Activated naive CD4-positive, alpha-beta T cell treated with anti-CD3 and anti-CD28 coated beads, Interleukin-2, amount 10 ng/mL, durations not matched to agents 7 days and 5 days (primary cell): ENCODE results near the gene TM4SF20.
A peak's percentile ranks its signal among the peaks of the same experiment; 100 is the strongest.

Experiments used
- CTCF ChIA-PET: fragments of 350-600 bp; sonication (Branson Sonifier 250); formaldehyde crosslinking; loops from one replicate; lab custom pipeline; 2021; ENCODE audit warnings: antibody characterized with exemption; lab: Charles Lee
- DNase-seq: peaks from one replicate; pipeline ENCODE4 v3.0.0-alpha.2; 2020
- H3K27ac Mint-ChIP-seq: one replicate; pipeline ENCODE4 v1.8.0; 2021; ENCODE audit warnings: mild to moderate bottlenecking, moderate library complexity, mixed read lengths
- H3K27me3 Mint-ChIP-seq: one replicate; pipeline ENCODE4 v1.8.0; 2021; ENCODE audit warnings: mild to moderate bottlenecking, mixed read lengths
- H3K36me3 Mint-ChIP-seq: one replicate; pipeline ENCODE4 v1.8.0; 2021; ENCODE audit warnings: mixed read lengths
- H3K4me1 Mint-ChIP-seq: one replicate; pipeline ENCODE4 v1.8.0; 2021; ENCODE audit warnings: mixed read lengths
- H3K4me3 Mint-ChIP-seq: one replicate; pipeline ENCODE4 v1.8.0; 2021; ENCODE audit warnings: mild to moderate bottlenecking, moderate library complexity, mixed read lengths
- H3K9me3 Mint-ChIP-seq: one replicate; pipeline ENCODE4 v1.8.0; 2021; ENCODE audit warnings: mixed read lengths

TM4SF20 gene

GRCh38 chr2:227337442-227337841, 41.7 kb downstream of the TM4SF20 start:
- no peak overlapping the region for H3K4me3 Mint-ChIP-seq
- no peaks in the 10 kb centered on the region for H3K9me3 Mint-ChIP-seq
- H3K27me3 Mint-ChIP-seq = no peaks in the 10 kb centered on the region
- CTCF ChIA-PET = no interaction called here
- no peaks in the 10 kb centered on the region for H3K4me1 Mint-ChIP-seq
- H3K36me3 Mint-ChIP-seq = peaks cover 57% of the 10 kb centered on the region
- no peak for DNase-seq
- no peak overlapping the region for H3K27ac Mint-ChIP-seq

GRCh38 chr2:227335713-227336112, 43.4 kb downstream of the TM4SF20 start:
- peaks cover 58% of the 10 kb centered on the region for H3K36me3 Mint-ChIP-seq
- DNase-seq = no peak
- CTCF ChIA-PET = no interaction called here
- no peaks in the 10 kb centered on the region for H3K27me3 Mint-ChIP-seq
- no peaks in the 10 kb centered on the region for H3K9me3 Mint-ChIP-seq
- no peaks in the 10 kb centered on the region for H3K4me1 Mint-ChIP-seq
- H3K27ac Mint-ChIP-seq = no peak overlapping the region
- H3K4me3 Mint-ChIP-seq = no peak overlapping the region

- Mint-ChIP-seq H3K9me3 (peaks cover 9% of the 10 kb centered on the region), H3K4me3 (peak overlapping the region; percentile 95), H3K4me1 (peaks cover 45% of the 10 kb centered on the region), H3K36me3 (peaks cover 14% of the 10 kb centered on the region), H3K27ac (no peak overlapping the region), H3K27me3 (peaks cover 5% of the 10 kb centered on the region)
- no peak for DNase-seq
- CTCF ChIA-PET = no interaction called here
Observed at GRCh38 chr2:227326783-227327182, 52.3 kb downstream of the TM4SF20 start.

DNA sequence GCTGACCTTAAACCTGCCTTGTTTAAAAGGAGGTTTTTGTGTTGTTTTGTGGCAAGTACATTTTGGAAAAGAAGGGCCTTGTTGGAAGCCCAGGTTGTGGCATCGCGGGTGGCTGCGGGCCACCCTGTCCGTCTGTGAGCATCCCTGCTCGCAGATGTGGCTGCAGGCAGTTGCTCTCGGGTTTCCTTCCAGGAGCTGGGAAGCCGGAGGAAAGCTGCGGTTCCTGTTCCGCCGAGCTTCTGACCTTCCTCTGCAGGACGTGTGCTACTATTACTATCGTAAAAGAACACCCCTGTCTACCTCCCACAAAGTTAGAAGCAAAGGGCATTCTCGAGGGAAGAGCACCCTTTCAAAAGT, 53.3 kb downstream of the TM4SF20 start:
- H3K36me3 Mint-ChIP-seq = peaks cover 14% of the 10 kb centered on the region
- peak overlapping the region; percentile 94 for H3K27ac Mint-ChIP-seq
- H3K27me3 Mint-ChIP-seq = peaks cover 6% of the 10 kb centered on the region
- H3K9me3 Mint-ChIP-seq = peaks cover 13% of the 10 kb centered on the region
- peak overlapping the region; percentile 95 for H3K4me3 Mint-ChIP-seq
- H3K4me1 Mint-ChIP-seq = peaks cover 45% of the 10 kb centered on the region
- peak; percentile 29 for DNase-seq
- CTCF ChIA-PET = interaction anchor here (0.9 kb wide), 1 partner anchor 15 kb away, joined by 3 read pairs; no protein-coding TSS in a partner anchor

DNA sequence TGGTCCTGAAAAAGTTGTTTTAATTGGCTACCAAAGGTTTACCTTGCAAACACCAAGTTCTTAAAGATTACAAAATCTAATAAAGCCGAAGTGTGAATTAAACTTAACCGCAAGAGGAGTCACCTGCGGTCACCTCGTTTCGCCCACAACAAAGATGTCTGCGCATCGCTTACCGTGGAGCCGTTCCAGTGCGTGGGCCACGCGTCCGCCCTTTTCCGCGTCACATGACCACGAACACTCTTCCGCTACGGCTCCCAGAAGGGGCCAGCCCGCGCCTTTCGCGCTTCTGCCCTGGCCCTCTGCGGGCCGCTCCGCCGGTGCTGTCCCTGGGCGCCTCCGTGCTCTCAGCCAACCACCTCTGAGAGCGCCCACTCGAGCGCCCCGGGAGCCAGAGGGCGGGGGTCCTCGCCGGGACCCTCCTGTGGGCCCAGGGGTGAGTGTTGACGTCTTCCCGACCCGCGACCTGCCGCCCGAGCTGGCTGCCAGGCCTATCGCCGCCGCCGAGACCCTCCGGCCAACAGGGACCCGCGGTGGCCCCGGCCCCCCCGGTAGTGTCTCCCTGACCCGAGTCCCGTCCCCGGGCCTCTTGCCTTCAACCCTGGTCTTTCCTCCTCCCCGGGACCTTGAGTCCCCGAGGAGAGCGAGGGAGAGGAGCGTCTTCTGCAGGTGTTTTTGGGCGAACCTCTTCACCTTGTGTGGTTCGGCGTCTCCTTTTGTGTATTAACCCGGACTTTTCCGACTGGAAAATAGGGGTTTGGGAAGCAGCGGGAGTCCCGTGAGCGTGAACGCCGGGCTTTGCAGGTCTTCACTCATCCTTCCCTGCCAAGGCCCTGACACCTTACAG, 53.9 kb downstream of the TM4SF20 start, which contains the start of gene MFF:
MFF (plus strand) TSS at position 257 of the 844 bp plus-strand sequence. CDS start 5,415 bp downstream, outside the sequence.
- CTCF ChIA-PET = interaction anchor here (0.9 kb wide), 1 partner anchor 15 kb away, joined by 3 read pairs; no protein-coding TSS in a partner anchor
- H3K4me1 Mint-ChIP-seq = peaks cover 45% of the 10 kb centered on the region
- H3K4me3 Mint-ChIP-seq = peak within 1 kb of the TSS; percentile 95

GRCh38 chr2:227324642-227324994, 54.5 kb downstream of the TM4SF20 start:
- Mint-ChIP-seq H3K27me3 (peaks cover 10% of the 10 kb centered on the region), H3K4me3 (peak overlapping the region; percentile 95), H3K27ac (peak overlapping the region; percentile 84), H3K4me1 (peaks cover 45% of the 10 kb centered on the region), H3K9me3 (peaks cover 13% of the 10 kb centered on the region), H3K36me3 (peaks cover 11% of the 10 kb centered on the region)
- CTCF ChIA-PET = no interaction called here
- peak; percentile 23 for DNase-seq

More for the DNA sequence above, 53.9 kb downstream of the TM4SF20 start, which contains the start of gene MFF:
- DNase-seq = peak; percentile 95
- Mint-ChIP-seq H3K27ac (peak within 1 kb of the TSS; percentile 94), H3K9me3 (peaks cover 13% of the 10 kb centered on the region), H3K27me3 (peaks cover 8% of the 10 kb centered on the region), H3K36me3 (peaks cover 11% of the 10 kb centered on the region)

GRCh38 chr2:227323818-227324217, 55.3 kb downstream of the TM4SF20 start:
- CTCF ChIA-PET = no interaction called here
- H3K27me3 Mint-ChIP-seq = peaks cover 11% of the 10 kb centered on the region
- no peak overlapping the region for H3K27ac Mint-ChIP-seq
- H3K4me3 Mint-ChIP-seq = no peak overlapping the region
- H3K4me1 Mint-ChIP-seq = peaks cover 45% of the 10 kb centered on the region
- DNase-seq = no peak
- peaks cover 13% of the 10 kb centered on the region for H3K9me3 Mint-ChIP-seq
- H3K36me3 Mint-ChIP-seq = peaks cover 11% of the 10 kb centered on the region

GRCh38 chr2:227322530-227323205, 56.4 kb downstream of the TM4SF20 start:
- DNase-seq = no peak
- CTCF ChIA-PET = no interaction called here
- Mint-ChIP-seq H3K4me1 (peaks cover 36% of the 10 kb centered on the region), H3K4me3 (no peak overlapping the region), H3K36me3 (peaks cover 7% of the 10 kb centered on the region), H3K27ac (no peak overlapping the region), H3K9me3 (peaks cover 16% of the 10 kb centered on the region), H3K27me3 (peaks cover 13% of the 10 kb centered on the region)

GRCh38 chr2:227320305-227321094, 58.6 kb downstream of the TM4SF20 start:
- CTCF ChIA-PET = interaction anchor here (0.6 kb wide), 1 partner anchor 630 kb away, joined by 3 read pairs; no protein-coding TSS in a partner anchor
- Mint-ChIP-seq H3K27ac (no peak overlapping the region), H3K9me3 (peaks cover 18% of the 10 kb centered on the region), H3K4me3 (no peak overlapping the region), H3K36me3 (peaks cover 7% of the 10 kb centered on the region), H3K4me1 (peaks cover 17% of the 10 kb centered on the region), H3K27me3 (peaks cover 13% of the 10 kb centered on the region)
- no peak for DNase-seq

GRCh38 chr2:227317834-227318233, 61.3 kb downstream of the TM4SF20 start:
- Mint-ChIP-seq H3K9me3 (peaks cover 18% of the 10 kb centered on the region), H3K27ac (no peak overlapping the region), H3K27me3 (peaks cover 22% of the 10 kb centered on the region), H3K4me1 (peaks cover 3% of the 10 kb centered on the region), H3K4me3 (no peak overlapping the region), H3K36me3 (peaks cover 3% of the 10 kb centered on the region)
- no peak for DNase-seq
- CTCF ChIA-PET = no interaction called here

DNA sequence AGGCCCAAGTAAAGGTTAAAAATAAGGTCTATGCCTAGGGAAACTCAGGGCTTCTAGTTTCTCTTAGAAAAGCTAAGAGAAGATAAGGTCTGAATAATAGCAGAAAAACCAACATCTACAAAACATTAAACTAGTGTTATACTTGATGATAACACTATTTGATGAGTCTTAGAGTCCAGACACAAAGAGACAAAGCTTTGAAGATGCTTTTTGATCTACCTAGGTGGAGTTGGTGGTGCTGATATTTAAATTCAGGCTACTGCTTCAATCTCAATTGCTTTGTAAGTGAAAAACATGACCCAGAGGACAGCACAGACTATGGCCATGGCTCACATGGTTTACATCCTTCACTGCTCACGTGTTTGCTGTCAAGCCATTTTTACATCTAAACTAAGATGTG, 65.8 kb downstream of the TM4SF20 start:
- H3K4me3 Mint-ChIP-seq = no peak overlapping the region
- peaks cover 13% of the 10 kb centered on the region for H3K27me3 Mint-ChIP-seq
- DNase-seq = no peak
- H3K9me3 Mint-ChIP-seq = peaks cover 5% of the 10 kb centered on the region
- no peaks in the 10 kb centered on the region for H3K36me3 Mint-ChIP-seq
- H3K27ac Mint-ChIP-seq = no peak overlapping the region
- H3K4me1 Mint-ChIP-seq = no peaks in the 10 kb centered on the region
- CTCF ChIA-PET = no interaction called here

DNA sequence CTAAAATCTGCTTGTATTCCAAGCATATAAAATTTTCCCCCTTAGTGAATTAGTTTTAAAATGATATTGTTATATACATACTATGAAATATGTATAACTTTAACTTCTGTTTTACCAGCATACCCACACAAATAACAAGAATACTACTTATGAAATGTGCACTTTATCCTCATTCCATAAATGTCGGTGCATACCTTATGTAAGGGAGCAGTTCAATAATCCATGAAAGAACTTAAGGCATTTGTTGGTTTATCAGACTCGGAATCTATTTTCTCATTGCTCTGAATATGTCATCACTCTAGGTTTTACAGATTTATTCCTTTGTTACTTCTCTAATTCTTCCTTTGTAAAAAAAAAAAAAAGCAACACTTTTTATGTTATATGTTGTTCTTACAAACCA, 66.5 kb downstream of the TM4SF20 start:
- Mint-ChIP-seq H3K9me3 (peaks cover under 1% of the 10 kb centered on the region), H3K4me1 (no peaks in the 10 kb centered on the region), H3K4me3 (no peak overlapping the region), H3K27ac (no peak overlapping the region), H3K36me3 (no peaks in the 10 kb centered on the region), H3K27me3 (peaks cover 13% of the 10 kb centered on the region)
- no peak for DNase-seq
- CTCF ChIA-PET = no interaction called here
